NK-92 treated with Interleukin-12 subunit alpha and Interleukin-12 subunit beta, amount 100 ng/mL, for 24 hours (cell line): Measurements from ENCODE around the gene CRIP3.
A peak's percentile ranks its signal among the peaks of the same experiment; 100 is the strongest.

Source experiments
- DNase-seq: peaks from one replicate; lab custom pipeline; 2025; lab: John Stamatoyannopoulos, UW

The CRIP3 gene

DNA sequence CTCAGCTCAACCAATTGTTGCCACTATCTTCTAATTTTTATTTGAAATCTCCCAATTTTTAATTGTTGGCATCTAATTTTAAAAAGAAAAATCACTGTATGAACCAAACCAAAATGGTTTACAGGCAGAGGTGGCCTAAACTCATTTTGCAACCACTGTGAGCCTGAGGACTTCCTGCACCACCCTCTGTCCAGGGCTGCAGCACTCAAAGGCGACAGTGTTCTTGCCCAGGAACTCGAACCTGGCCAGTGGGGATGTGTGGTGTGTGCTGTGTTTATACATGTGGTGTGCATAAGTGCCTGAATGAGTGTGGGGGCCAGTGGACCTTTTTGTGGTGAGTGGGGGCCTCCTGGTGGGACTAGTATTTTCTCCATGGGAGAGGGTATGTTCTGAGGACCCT, 34.9 kb downstream of the CRIP3 start:
- DNase-seq, result no peak

DNA sequence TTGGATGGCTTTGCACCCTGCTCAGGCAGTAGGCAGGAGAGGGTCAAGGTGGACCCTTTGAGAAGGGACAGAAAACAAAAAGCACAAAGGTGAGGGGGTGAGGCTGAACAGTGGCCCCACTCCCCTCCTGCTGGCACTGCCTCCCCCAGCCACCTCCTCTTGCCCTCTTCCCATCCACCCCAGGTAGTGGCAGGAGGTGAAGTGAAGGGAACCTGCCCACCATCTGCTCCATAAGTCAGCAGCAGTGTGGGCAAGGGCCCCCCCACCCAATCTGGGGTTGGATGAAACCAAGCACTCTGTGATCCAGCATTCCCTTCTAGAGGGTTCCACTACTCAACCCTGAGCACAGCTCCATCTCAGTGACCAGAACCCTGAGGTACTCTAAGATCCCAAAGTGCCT, 36.7 kb downstream of the CRIP3 start:
- DNase-seq, result no peak

DNA sequence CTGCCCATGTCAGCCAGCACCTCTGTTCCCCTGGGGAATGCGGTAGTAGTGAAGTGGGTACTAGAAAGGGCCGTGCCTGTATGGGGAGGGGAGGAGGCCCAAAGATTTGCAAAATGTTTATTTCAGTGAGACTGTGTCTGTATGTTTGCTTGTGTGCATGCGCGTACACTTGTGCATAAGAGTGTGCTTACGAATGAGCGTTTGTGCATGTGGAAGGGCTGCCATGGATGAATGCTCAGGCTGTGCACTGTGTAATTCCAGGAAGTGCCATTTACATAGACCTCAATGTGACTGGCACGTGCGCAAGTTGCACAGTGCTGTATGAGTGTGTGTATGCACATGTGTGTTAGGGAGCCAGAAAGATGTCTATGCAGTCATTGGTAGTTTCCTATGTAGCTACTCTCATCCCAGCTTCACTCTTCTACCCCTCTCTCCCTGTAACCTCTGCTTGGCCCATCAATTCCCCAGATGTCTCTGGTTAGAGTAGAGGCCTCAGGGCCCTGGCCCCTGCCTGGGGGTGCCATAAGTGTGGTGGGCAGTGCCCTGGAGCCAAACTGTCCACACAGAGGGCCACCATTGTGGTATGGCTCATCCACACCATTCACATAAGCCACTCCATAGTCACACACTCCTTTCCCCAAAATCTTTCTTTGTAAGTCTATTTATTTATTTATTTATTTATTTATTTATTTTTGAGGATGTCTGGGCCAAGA, 37.4 kb downstream of the CRIP3 start:
- no peak for DNase-seq

DNA sequence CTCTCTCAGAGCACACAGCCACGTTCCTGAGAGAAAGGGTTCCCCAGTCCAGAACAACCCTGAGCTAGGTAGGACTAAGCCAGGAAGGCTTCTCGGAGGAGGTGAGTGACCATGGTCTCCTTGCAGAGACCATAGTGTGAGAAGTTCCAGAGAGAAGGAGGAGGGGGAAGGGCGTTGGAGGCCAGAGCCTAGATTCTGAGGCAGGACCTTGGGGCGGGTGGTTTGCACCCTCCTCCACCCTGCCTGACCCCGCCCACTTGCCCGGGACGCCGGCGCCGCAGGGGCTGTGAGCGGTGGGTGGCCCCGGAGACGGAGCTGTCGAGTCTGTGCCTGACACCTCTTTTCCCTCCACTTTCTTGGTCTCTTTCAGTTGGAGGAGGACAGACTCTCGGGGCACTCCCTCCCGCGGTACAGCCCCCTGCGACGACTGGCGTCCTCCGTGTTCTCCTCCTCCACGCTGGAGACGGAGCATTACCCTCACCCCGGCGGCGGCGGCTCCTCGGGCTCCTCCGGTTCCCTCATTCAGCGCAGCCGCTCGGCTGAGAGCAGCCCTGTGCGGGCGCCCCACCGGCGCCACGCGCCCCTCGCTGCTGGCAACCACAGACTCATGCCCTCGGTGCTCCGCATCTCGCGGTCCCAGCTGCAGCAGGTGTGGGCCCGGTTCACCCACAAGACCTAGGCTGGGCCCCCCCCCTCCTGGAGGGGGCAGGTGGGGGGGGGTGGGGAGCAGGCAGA, 39.2 kb downstream of the CRIP3 start:
- no peak for DNase-seq

DNA sequence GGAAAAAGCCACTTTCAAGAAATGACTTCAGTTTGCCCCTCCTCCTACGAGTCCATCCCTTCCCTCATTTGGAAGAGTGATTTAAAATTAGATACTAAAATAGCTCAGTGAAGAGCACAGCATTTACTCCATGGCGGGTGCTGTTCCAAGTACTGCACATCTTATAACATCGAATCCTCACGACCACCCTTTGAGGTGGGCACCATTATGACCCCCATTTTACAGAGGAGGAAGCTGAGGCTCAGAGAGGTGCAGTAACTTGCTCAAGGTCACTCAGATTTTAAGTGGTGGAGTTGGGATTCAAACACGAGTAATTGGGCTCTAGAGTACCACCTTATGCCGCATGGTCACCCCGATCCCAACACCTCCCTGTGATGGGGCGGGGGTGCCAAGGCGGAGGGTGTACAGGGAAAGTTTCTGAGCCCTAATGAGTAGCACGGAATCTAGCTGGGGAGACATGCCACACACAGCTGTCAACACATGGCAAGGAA, 39.8 kb downstream of the CRIP3 start:
- no peak for DNase-seq

DNA sequence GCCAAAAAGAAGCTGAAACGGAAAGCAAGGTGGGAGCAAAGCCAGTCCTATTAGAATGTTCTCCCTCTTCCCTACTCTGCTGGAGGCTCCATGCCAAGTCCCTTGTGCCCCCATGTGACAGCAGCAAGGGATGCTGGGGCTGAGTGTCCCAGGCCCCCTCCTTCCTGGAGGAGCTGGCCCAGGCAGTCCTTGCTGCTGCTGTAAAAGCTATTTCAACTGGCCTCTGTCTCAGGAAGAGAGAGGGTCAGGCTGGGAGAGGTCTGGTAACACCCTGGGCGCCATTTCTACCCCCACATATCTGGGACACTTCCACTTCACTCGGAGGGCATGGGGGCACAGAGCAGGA, 40.3 kb downstream of the CRIP3 start:
- DNase-seq, result no peak

DNA sequence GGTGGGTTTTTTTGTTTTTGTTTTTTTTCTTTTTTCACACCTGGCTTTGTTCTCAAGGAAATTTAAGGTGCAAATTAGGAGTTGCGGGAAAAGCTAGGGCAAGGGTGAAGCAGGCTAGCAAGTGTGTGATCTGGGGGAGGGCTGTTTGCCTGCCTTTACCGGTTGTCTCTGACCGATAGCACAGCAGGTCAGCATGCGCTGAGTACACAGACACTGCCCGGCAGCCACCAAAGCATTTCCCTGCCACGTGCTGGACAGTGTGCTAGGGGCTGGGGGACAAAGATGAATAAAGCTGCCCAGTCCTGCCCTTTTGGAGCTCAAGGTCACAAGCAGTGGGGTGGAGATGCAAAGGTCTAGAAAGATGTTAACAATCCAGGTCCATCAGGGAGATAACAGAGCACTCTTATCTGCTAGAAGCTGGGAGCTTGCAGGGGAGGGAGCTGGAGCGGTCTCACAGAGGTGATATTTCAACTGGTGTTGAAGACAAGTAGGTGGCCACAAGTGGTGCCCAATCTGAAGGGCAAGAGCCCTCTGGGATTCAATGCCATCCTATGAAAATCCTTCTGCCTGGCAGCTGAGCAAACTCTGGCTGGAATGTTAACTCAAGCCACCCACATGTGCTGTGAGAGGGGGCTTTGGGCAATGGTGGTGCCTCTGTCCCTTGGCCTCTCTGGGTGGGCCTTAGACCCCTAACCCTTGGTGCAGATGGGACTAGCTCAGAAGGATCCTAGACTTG, 40.8 kb downstream of the CRIP3 start:
- DNase-seq, result no peak

DNA sequence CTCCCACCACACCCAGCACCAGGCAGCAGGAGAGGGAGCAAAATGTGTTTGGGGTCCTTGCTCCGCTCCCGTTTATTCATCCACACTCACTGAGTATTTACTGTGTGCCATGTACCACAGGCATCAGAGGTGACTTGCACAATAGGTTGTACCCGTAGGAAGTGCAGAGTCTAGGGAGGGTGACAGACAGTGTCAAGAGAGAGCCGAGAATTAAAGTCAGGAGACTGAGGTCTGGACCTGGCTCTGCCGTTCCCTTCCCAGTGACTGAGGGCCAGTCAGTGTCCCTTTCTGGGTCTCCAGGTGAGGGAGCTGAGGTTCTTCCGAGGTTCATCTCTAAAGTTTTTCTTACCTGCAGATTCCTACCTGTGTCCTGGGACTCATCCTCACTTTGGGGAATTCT, 43.1 kb downstream of the CRIP3 start:
- DNase-seq, result no peak

DNA sequence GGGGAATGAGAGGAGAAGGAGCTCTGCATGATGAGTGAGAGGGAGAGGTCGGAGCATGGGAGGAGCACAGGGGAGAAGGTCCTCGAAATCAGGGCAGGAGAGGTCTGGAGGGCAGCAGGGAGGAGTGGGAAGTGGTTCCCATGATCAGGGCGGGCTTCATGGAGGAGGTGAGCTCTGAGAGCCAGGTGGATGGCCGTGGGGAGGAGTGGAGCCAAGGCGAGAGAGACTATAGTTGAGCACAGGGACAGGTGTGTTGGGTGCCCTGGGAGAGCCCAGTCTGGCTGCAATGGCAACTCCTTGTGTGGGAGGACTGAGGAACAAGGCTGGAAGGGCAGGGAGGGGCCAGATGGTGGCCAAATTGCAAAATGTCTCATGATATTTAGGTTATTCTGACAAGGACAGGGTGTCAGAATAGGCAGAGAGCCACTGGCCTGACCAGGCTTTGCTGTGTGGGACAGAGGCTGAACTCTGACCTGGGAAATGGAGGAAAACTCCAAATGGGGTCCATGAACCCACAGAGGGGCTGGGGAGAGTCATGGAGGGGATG, 44.0 kb downstream of the CRIP3 start:
- no peak for DNase-seq

DNA sequence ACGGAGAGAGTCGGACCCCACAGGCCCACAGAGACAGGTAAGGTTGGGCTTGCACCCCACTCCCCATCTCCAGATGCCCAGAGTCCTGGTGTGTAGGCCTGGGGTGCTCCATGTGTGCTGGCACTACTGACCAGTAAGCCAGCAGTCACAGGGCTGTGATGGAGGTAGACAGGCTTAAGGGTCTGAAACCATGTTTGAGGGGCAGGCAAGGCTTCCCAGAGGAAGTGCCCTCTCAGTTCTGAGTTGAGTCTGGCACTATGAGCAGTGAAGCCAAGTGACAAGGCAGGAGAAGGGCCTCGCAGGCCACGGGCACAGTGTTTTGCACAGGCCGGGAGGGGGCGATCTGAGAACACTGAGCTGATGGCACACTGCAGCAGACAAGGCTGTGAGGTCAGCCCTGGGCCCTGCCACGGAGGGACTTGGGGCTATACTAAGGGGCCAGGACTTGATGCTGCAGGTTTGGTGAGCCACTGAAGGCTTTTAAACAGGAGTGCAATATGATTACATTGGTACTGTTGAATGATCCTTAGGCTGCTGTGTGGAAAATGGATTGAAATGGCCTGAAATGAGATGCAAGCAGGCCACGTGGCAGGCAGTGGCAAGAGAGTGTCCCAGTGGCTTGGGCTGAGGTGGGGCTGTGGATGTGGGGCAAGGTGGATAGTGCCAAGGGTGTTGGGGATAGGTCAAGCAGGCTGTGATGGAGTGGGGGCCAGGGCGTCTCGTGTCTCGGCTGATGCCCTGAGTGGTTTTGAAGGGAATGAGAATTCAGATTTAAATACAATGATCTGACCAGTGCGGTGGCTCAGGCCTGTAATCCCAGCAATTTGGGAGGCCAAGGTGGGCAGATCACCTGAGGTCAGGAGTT, 45.1 kb downstream of the CRIP3 start:
- peak; percentile 61 for DNase-seq

DNA sequence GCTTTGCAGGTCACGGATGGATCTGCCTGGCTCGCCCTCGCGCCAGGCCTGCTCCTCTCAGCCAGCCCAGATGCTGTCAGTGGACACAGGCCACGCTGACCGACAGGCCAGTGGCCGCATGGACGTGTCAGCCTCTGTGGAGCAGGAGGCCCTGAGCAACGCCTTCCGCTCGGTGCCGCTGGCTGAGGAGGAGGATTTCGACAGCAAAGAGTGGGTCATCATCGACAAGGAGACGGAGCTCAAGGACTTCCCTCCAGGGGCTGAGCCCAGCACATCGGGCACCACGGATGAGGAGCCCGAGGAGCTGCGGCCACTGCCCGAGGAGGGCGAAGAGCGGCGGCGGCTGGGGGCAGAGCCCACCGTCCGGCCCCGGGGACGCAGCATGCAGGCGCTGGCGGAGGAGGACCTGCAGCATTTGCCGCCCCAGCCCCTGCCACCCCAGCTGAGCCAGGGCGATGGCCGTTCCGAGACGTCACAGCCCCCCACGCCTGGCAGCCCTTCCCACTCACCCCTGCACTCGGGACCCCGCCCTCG, 45.8 kb downstream of the CRIP3 start:
- DNase-seq, result no peak

DNA sequence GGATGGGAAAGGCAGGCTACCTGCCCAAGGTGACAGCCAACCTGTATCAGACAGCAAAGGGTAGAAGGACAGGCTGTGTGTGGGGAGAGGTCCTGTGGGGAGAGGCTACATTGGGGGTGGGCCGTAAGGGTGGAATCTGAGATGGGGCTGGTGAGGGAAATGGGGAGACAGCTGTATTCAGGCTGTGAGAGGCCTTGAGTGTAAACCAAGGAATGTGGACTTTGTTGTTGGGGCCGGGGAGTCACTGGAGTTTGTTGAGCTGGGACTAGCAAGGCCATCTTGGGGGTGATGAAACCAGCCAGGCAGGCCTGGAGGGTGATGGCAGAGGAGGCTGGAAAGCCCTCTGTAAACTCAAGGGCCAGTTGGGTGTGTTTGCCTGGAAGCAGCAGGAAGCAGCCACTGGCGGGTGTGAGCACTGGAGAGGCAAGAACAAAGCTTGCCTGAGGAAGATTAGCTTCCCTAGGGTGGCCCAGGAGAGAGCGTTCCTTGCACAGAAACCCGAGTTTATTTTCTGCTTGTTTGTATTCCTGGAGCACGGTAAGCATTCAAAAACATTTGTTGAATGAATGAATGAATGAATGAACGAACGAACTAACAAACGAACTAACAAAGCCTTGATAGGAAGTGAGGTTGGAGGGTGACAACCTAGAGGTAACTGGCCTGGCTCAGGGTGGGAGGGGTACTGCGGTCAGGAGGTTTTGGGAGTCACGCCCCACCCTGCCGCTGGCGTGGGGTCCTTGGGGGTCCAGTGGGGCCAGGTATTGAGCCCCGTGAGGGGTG, 46.4 kb downstream of the CRIP3 start:
- DNase-seq, result no peak

DNA sequence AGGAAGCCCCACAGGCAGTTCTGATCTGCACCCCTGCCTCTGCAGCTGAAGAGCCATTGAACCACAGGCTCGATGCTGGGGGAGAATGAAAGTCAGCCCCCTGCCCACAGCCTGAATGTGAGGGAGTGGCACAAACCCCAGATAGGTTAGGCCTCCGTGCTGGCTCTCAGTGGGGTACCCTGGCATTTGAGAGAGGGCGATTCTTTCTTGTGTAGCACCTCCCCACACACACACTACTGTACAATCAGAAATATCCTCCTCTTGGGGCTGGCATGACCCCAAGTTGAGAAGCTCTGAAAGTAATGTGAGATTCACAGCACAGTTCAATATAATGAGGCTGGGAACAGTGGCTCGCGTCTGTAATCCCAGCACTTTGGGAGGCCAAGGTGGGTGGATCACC, 47.4 kb downstream of the CRIP3 start:
- DNase-seq, result no peak

DNA sequence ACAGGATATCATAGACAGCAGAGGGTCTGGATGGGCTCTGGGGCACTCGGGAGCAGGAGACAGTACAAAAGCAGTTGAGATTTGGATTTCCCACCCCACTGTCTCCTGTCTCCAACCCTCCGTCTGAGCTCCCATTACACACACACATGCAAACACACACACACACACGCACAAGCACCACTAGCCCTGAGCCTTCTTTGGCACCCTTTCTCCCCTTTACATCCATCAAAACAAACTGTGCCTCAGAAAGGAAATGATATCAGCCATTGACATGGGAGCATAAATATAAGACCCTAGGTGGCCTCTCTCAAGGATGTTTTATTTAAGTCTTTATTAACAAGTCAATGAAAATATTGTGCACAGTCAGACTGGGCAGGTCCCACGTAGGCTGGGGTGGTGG, 47.8 kb downstream of the CRIP3 start:
- DNase-seq, result no peak

DNA sequence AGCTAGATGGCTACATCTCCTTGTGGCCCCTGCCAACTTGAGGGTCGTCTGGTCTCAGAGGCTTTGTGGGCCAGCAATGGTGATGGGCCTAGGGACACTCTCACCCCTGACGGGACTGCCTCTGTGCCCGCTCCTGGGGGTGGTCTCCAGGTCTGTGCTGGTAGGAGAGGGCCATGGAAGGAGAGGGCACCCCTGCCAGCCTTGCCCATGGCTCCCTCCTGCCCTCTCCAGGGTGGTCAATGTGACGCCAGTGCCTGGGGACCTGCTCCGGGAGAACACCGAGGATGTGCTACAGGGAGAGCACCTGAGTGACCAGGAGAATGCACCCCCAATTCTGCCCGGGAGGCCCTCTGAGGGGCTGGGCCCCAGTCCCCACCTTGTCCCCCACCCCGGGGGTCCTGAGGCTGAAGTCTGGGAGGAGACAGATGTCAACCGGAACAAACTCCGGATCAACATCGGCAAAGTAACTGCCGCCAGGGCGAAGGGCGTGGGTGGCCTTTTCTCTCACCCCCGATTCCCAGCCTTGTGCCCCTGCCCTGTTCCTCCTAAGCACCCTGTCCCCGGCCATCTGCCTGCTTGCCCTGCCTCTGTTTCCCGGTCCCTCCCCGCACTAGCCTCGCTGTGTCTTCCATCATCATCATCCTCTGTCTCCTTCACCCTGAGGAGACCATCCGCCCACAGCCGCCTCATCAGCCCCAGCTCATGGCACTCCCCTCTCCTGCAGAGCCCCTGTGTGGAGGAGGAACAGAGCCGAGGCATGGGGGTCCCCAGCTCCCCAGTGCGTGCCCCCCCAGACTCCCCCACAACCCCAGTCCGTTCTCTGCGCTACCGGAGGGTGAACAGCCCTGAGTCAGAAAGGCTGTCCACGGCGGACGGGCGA, 49.6 kb downstream of the CRIP3 start:
- DNase-seq, result no peak

DNA sequence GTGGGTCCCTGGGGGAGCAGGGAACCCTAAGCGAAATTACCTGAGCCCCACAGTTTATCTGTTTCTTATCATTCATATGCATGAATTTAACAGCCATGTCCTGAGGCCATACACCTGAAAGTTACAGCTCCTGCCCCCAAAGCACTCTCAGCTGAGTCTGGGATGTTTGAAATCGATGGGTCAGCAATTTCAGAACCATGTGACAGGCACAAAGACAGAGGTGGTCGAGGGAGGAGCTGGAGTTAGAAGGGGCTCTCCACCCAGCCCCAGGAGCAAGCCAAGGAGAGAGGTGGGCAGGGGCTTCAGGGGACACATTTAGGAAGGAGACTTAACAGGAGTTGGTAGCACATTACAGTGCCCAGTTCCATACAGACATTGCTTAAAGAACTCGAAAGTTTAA, 50.4 kb downstream of the CRIP3 start:
- no peak for DNase-seq

DNA sequence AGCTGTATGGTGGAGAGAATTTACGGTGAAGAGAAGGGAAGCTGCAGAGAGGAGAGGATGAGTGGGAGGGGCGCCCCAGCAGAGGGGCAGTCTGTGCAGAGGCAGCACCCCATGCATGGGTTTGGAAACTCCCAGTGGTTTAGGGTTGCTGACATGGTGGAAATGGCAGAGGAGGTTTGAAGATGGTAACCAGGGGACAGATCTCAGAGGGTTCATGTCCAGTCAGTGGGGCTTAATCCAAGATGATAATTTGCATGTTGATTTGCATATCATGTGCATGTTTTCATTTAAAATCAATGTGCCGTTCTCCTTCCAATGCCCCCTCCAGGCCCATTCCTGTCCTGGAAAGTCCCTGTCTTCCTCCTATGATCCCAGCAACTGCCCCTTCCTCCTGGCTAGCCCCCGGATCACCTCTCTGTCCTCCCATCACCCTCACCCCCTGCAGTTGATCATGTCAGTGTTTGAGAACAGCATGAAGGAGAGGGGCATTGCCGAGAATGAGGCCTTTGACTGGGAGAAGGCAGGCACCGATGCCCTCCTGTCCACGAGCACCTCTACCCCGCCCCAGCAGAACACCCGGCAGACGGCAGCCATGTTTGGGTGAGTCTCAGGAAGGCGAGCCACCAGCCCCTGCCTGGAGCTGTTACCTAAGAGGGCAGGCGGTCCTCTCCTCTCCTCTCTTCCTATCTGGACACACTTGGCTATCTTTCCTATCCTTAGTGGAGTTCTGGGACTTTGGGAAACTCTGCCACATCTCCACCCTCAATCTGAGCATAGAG, 51.1 kb downstream of the CRIP3 start:
- no peak for DNase-seq

DNA sequence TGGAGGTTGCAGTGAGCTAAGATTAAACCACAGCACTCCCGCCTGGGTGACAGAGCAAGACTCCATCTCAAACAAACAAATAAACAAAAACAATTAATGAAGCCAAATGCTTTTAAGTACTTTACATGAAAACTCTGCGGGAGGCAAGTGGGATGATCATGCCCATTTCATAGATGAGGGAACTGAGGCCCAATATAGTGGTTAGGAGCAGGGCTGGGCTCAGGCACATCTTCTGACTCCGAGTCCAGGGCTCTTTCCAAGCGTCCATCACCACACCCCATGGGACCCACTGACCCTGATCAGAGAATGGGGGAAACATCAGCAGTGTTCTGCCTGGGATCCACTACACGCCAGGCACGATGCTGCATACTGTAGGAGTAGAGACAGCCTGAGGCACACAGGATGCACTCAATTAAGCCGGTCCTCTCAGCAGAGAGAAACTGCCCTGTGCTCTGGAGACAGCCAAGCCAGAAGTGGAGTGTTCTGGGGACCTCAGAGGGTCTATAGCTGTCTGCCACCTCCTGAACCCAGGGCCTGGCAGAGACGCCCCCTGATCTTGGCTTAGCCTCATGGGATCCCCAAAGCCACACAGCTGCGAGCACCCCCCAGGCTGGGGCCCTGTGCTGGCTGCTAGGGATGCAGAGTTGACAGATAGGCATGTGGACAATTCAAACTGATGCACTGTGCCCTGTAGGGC, 51.8 kb downstream of the CRIP3 start:
- DNase-seq, result no peak
